Measurements from ENCODE around the gene DOCK3. TPM values are rescaled to one million over a fixed set of nuclear protein-coding genes. Genes with fewer than 3 reads are reported as not detected.

DOCK3 gene
- total RNA-seq, 1 donor from 2014 or later = 2.7 TPM

DNA sequence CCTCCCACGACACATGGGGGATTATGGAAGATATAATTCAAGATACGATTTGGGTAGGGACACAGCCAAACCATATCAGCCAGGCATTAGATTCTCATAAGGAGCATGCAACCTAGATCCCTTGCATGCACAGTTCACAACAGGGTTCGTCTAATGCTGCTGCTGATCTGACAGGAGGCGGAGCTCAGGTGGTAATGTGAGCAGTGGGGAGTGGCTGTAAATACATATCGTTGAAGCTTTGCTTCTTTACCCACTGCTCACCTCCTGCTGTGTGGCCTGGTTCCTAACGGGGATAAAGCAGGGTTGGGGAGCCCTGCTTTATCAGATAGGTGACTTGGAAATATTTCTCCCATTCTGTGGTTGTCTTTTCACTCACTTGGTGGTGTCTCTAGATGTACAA lies 14.8 kb downstream of the DOCK3 start:
- H3K4me3 ChIP-seq = no peak overlapping the region
- no peaks in the 10 kb centered on the region for H3K9me3 ChIP-seq
- no peak for ATAC-seq
- H3K27me3 ChIP-seq = no peaks in the 10 kb centered on the region
- H3K4me1 ChIP-seq = no peaks in the 10 kb centered on the region
- intact Hi-C loops (cut with DNase I) = no loop called here
- DNase-seq = no peak
- no peak overlapping the region for H3K27ac ChIP-seq
- no peaks in the 10 kb centered on the region for H3K36me3 ChIP-seq
- TF ChIP-seq, protein P1, sequence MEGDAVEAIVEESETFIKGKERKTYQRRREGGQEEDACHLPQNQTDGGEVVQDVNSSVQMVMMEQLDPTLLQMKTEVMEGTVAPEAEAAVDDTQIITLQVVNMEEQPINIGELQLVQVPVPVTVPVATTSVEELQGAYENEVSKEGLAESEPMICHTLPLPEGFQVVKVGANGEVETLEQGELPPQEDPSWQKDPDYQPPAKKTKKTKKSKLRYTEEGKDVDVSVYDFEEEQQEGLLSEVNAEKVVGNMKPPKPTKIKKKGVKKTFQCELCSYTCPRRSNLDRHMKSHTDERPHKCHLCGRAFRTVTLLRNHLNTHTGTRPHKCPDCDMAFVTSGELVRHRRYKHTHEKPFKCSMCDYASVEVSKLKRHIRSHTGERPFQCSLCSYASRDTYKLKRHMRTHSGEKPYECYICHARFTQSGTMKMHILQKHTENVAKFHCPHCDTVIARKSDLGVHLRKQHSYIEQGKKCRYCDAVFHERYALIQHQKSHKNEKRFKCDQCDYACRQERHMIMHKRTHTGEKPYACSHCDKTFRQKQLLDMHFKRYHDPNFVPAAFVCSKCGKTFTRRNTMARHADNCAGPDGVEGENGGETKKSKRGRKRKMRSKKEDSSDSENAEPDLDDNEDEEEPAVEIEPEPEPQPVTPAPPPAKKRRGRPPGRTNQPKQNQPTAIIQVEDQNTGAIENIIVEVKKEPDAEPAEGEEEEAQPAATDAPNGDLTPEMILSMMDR (IDR thresholded peaks at IDR 0.05) = no peak

DNA sequence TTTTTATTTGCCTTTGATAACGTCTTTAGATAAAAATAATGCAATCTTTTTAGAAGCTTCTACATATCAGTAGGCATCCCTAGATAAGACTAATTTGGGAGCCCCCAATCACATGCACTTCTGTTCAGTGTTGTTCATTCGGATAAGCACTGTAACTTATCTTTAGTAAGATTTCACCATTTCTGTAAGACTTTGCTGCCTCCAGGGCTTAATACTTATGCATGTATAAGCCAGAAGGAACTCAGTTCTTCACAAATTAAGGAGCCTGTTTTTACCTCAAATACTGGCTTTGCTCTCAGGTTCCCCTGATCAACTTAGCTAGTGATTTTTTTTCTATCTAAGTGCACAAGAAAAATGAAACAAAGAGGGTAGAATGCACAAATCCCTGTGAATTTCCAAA lies 20.3 kb downstream of the DOCK3 start:
- intact Hi-C loops (cut with DNase I) = no loop called here
- H3K4me1 ChIP-seq = no peaks in the 10 kb centered on the region
- ATAC-seq (no peak), DNase-seq (no peak)
- TF ChIP-seq, protein P1 (IDR thresholded peaks at IDR 0.05) = no peak
- no peaks in the 10 kb centered on the region for H3K9me3 ChIP-seq
- H3K27ac ChIP-seq = no peak overlapping the region
- no peaks in the 10 kb centered on the region for H3K27me3 ChIP-seq
- H3K36me3 ChIP-seq = no peaks in the 10 kb centered on the region
- no peak overlapping the region for H3K4me3 ChIP-seq

DNA sequence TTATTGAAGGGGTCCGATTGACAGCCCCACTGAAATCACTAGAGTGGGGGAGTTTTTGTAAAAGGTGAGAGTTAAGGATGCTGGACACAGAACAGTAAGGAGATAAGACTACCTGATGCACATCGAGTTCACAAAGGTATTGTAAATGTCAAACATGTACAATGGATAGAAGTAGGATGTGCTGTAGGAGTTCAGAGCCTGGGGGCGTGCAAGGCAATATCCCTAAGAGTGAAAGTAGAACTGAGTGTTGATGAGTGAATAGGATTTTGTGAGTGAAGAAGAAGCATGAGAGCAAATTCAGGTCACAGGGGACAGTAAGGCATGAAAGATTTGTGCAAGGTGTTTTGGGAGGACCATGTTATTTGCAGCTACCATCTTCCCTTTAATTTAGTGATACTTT lies 21.5 kb downstream of the DOCK3 start:
- Histone ChIP-seq H3K36me3 (no peaks in the 10 kb centered on the region), H3K27ac (no peak overlapping the region), H3K4me3 (no peak overlapping the region), H3K4me1 (no peaks in the 10 kb centered on the region), H3K9me3 (no peaks in the 10 kb centered on the region), H3K27me3 (no peaks in the 10 kb centered on the region)
- DNase-seq (no peak), ATAC-seq (no peak)
- intact Hi-C loops (cut with DNase I) = no loop called here
- TF ChIP-seq, protein P1 (IDR thresholded peaks at IDR 0.05) = no peak

- TF ChIP-seq, protein P1 (IDR thresholded peaks at IDR 0.05) = no peak
- H3K27me3 ChIP-seq = no peaks in the 10 kb centered on the region
- ATAC-seq (no peak), DNase-seq (no peak)
- H3K4me1 ChIP-seq = no peaks in the 10 kb centered on the region
- intact Hi-C loops (cut with DNase I) = no loop called here
- H3K27ac ChIP-seq = no peak overlapping the region
- no peaks in the 10 kb centered on the region for H3K9me3 ChIP-seq
- H3K36me3 ChIP-seq = no peaks in the 10 kb centered on the region
- no peak overlapping the region for H3K4me3 ChIP-seq
Measured at GRCh38 chr3:50698269-50698668, 23.5 kb downstream of the DOCK3 start.

- no peaks in the 10 kb centered on the region for H3K9me3 ChIP-seq
- no peaks in the 10 kb centered on the region for H3K27me3 ChIP-seq
- intact Hi-C loops (cut with DNase I) = no loop called here
- H3K36me3 ChIP-seq = no peaks in the 10 kb centered on the region
- no peak overlapping the region for H3K4me3 ChIP-seq
- H3K4me1 ChIP-seq = no peaks in the 10 kb centered on the region
- TF ChIP-seq, protein P1 (IDR thresholded peaks at IDR 0.05) = no peak
- ATAC-seq (no peak), DNase-seq (no peak)
- no peak overlapping the region for H3K27ac ChIP-seq
Measured at GRCh38 chr3:50708620-50709019, 33.9 kb downstream of the DOCK3 start.

DNA sequence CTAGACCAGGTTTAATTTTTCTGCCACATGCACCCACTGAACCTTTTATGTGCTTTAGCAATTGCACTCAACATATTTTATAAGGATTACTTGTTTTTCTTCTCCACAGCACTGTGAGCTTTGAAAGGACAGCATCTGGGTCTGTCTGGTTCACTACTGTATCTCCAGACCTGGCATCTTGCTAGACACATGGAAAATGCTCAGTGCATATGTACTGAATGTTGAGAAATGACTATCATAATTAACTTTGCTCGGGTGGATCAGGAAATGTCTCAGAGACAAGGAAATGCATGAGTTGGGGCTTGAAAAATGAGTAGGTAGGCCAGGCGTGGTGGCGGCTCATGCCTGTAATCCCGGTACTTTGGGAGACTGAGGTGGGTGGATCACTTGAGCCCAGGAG lies 40.2 kb downstream of the DOCK3 start:
- no peaks in the 10 kb centered on the region for H3K4me1 ChIP-seq
- no peaks in the 10 kb centered on the region for H3K27me3 ChIP-seq
- H3K9me3 ChIP-seq = no peaks in the 10 kb centered on the region
- H3K36me3 ChIP-seq = no peaks in the 10 kb centered on the region
- no peak overlapping the region for H3K4me3 ChIP-seq
- TF ChIP-seq, protein P1 (IDR thresholded peaks at IDR 0.05) = no peak
- ATAC-seq = no peak
- H3K27ac ChIP-seq = no peak overlapping the region
- DNase-seq = no peak
- intact Hi-C loops (cut with DNase I) = no loop called here
